GM19468 (cell line): ENCODE results near the gene ARHGAP26.
"Not testable (repeated sequence)": the region's sequence is repeated elsewhere in the genome, so short reads cannot be mapped to it uniquely, and the experiment has no call there.

ENCODE experiments used
- ATAC-seq: cut with Tn5 transposase; IDR thresholded peaks from one replicate; pipeline ENCODE4 v1.9.1; 2021; ENCODE audit warnings: mild to moderate bottlenecking, moderate library complexity, moderate number of reproducible peaks; ENCODE audit not compliant: unreplicated experiment; ENCODE audit errors: extremely low read depth

The ARHGAP26 gene

GRCh38 chr5:142969186-142969585 lies 199.0 kb downstream of the ARHGAP26 start:
- ATAC-seq, result no peak

- ATAC-seq, result no peak
Measured at GRCh38 chr5:142969624-142970439, 199.7 kb downstream of the ARHGAP26 start.

GRCh38 chr5:142970440-142971030 lies 200.4 kb downstream of the ARHGAP26 start:
- ATAC-seq, result no peak

- ATAC-seq, result no peak
Measured at GRCh38 chr5:142971303-142972013, 201.3 kb downstream of the ARHGAP26 start.

- ATAC-seq, result no peak
Measured at GRCh38 chr5:142972064-142972570, 201.9 kb downstream of the ARHGAP26 start.

GRCh38 chr5:142973932-142974331 lies 203.8 kb downstream of the ARHGAP26 start:
- ATAC-seq, result no peak

GRCh38 chr5:142974409-142974808 lies 204.2 kb downstream of the ARHGAP26 start:
- no peak for ATAC-seq

GRCh38 chr5:142976861-142977260 lies 206.7 kb downstream of the ARHGAP26 start:
- no peak for ATAC-seq

GRCh38 chr5:142977363-142978051 lies 207.3 kb downstream of the ARHGAP26 start:
- no peak for ATAC-seq

- ATAC-seq, result no peak
Measured at GRCh38 chr5:142978252-142978651, 208.1 kb downstream of the ARHGAP26 start.

GRCh38 chr5:142978726-142979125 lies 208.5 kb downstream of the ARHGAP26 start:
- no peak for ATAC-seq

- no peak for ATAC-seq
Measured at GRCh38 chr5:142979636-142980035, 209.5 kb downstream of the ARHGAP26 start.

GRCh38 chr5:142981475-142981874 lies 211.3 kb downstream of the ARHGAP26 start:
- ATAC-seq, result no peak

GRCh38 chr5:142981886-142982820 lies 212.0 kb downstream of the ARHGAP26 start:
- no peak for ATAC-seq

GRCh38 chr5:142982821-142983200 lies 212.6 kb downstream of the ARHGAP26 start:
- ATAC-seq, result no peak

- no peak for ATAC-seq
Measured at GRCh38 chr5:142984011-142984410, 213.8 kb downstream of the ARHGAP26 start.

GRCh38 chr5:142984525-142984924 lies 214.3 kb downstream of the ARHGAP26 start:
- no peak for ATAC-seq

GRCh38 chr5:142989270-142989669 lies 219.1 kb downstream of the ARHGAP26 start:
- ATAC-seq, result not testable (repeated sequence)

GRCh38 chr5:142990073-142990472 lies 219.9 kb downstream of the ARHGAP26 start:
- not testable (repeated sequence) for ATAC-seq
